Karpas-422 (cell line): Measurements from ENCODE around the gene ATG101. TPM values are rescaled to one million over a fixed set of nuclear protein-coding genes. Genes with fewer than 3 reads are reported as not detected.

ENCODE experiments used
- DNase-seq: peaks from one replicate; pipeline ENCODE4 v3.0.0-alpha.2; 2015
- H2AFZ ChIP-seq: fragments of 200-600 bp; sonication (generic); 2 replicates; pipeline ENCODE4 v1.6.1; 2014; ENCODE audit warnings: antibody characterized with exemption, low read length, mixed read lengths
- H3K27ac ChIP-seq: fragments of 200-600 bp; sonication (generic); 2 replicates; pipeline ENCODE4 v1.5.1; 2014; ENCODE audit warnings: mild to moderate bottlenecking, low read length, moderate library complexity
- H3K27me3 ChIP-seq: fragments of 200-600 bp; sonication (generic); 2 replicates; pipeline ENCODE4 v1.6.1; 2014; ENCODE audit warnings: low read length, mixed read lengths
- H3K36me3 ChIP-seq: fragments of 200-600 bp; sonication (generic); 2 replicates; pipeline ENCODE4 v1.6.1; 2014; ENCODE audit warnings: low read length, mixed read lengths; ENCODE audit not compliant: insufficient read depth
- H3K4me1 ChIP-seq: fragments of 200-600 bp; sonication (generic); 2 replicates; pipeline ENCODE4 v1.6.1; 2014; ENCODE audit warnings: mild to moderate bottlenecking, low read length, mixed read lengths
- H3K4me2 ChIP-seq: fragments of 200-600 bp; sonication (generic); 2 replicates; pipeline ENCODE4 v1.6.1; 2014; ENCODE audit warnings: low read length, low read depth, mild to moderate bottlenecking; ENCODE audit not compliant: poor library complexity, severe bottlenecking
- H3K4me3 ChIP-seq: fragments of 200-600 bp; sonication (generic); 2 replicates; pipeline ENCODE4 v1.5.1; 2014; ENCODE audit warnings: mild to moderate bottlenecking, antibody characterized with exemption, low read length, mixed read lengths
- H3K79me2 ChIP-seq: fragments of 200-600 bp; sonication (generic); 2 replicates; pipeline ENCODE4 v1.6.1; 2014; ENCODE audit warnings: mild to moderate bottlenecking, low read length, mixed read lengths
- H3K9ac ChIP-seq: fragments of 200-600 bp; sonication (generic); 2 replicates; pipeline ENCODE4 v1.6.0; 2014; ENCODE audit warnings: low read length
- H3K9me2 ChIP-seq: fragments of 200-600 bp; sonication (generic), shearing (Covaris generic); replicated peaks from 2 replicates; pipeline ENCODE4 v1.6.0; 2014; ENCODE audit warnings: mild to moderate bottlenecking, low read length, moderate library complexity; ENCODE audit not compliant: insufficient read depth
- H3K9me3 ChIP-seq: fragments of 300-700, 200-600 bp; sonication (generic); 2 replicates; pipeline ENCODE4 v1.6.1; 2014; ENCODE audit warnings: low read length, mixed read lengths
- H4K20me1 ChIP-seq: fragments of 200-600 bp; sonication (generic); 2 replicates; pipeline ENCODE4 v1.6.1; 2014; ENCODE audit warnings: mild to moderate bottlenecking, antibody characterized with exemption, low read length, low read depth; ENCODE audit not compliant: insufficient read depth
- total RNA-seq: library from RNA; depleted of rRNA; stranded (reverse); fragments of >200 nt; shearing (Covaris generic); gene quantifications from 2 replicates; pipeline ENCODE4 v1.2.3, GENCODE V29; 2014; ENCODE audit warnings: low replicate concordance

The ATG101 gene
- total RNA-seq, 1 experiment from 2014 or later = 31.9 TPM

DNA sequence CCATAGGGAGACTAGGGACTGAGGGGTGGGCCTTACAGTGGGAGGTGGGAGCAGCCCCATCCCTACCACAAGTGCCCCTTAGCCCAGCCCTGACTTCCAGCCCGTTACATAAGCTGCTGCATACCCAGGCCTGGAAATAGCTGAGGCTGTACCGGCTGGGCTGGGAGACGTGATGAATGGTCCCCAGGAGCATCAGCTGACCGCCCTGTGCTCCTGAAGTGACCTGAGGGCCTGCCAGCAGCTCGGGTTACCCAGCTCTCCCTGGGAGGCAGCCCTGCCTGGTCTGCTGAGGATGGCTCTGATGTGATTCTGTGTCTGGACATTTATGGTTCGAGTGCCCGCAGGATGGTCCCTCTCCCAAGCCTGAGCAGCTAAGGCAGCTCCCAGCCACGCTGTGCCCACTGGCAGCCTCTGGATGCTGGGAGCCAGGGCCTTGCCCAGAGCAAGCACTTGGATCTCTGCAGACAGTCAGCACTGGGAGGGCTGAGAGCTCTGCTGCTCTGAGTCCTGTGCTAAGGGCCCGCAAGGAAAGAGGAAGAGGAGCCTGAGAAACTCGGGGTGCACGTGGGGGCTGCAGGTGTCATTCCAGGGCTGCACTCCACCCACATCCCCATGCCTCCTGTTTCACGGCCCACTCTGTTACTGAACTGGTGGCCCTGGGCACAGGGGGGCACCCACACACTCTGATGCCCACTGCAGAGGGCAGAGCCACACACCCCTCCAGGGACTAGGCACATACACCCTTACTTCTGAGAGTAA is 42.5 kb upstream of the ATG101 start:
- peaks cover 54% of the 10 kb centered on the region for H3K4me1 ChIP-seq
- H3K4me3 ChIP-seq = no peak overlapping the region
- H3K79me2 ChIP-seq = no peaks in the 10 kb centered on the region
- H4K20me1 ChIP-seq = no peaks in the 10 kb centered on the region
- H3K27ac ChIP-seq = 0 out of 2 replicates have a peak overlapping the region, but pooled peaks have one; percentile 4
- DNase-seq = peak; percentile 65
- no peak overlapping the region for H2AFZ ChIP-seq
- H3K9ac ChIP-seq = peak overlapping the region; percentile 32
- no peaks in the 10 kb centered on the region for H3K9me2 ChIP-seq
- H3K9me3 ChIP-seq = no peaks in the 10 kb centered on the region
- no peak overlapping the region for H3K4me2 ChIP-seq
- H3K27me3 ChIP-seq = 0 out of 2 replicates have a peak, but pooled peaks cover 2% of the 10 kb centered on the region
- H3K36me3 ChIP-seq = no peaks in the 10 kb centered on the region

DNA sequence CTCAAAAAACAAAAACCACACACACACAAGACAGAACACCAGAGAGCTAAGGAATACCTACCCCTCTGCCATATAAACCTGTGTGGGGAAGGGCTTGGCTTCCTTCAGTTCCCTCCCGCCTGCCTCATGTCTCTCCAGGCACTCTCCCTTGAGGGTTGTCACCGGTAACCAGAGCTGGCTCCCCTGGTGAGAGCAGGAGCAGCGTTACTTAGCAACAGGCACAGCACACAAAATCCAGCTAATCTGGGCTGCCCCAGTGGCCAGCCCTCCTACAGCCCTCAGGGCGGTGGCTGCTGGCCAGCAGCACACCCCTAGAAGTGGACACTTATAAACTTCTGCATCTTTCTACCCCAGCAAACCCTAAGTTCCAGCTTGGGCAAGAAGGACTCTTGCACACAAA is 40.1 kb upstream of the ATG101 start:
- H3K4me3 ChIP-seq = peak overlapping the region; percentile 29; the same call in 1 of the 2 replicates
- H3K4me2 ChIP-seq = peak overlapping the region; percentile 54
- H4K20me1 ChIP-seq = no peaks in the 10 kb centered on the region
- peaks cover 56% of the 10 kb centered on the region for H3K4me1 ChIP-seq
- no peaks in the 10 kb centered on the region for H3K27me3 ChIP-seq
- H3K27ac ChIP-seq = no peak overlapping the region
- no peaks in the 10 kb centered on the region for H3K79me2 ChIP-seq
- H2AFZ ChIP-seq = no peak overlapping the region
- no peaks in the 10 kb centered on the region for H3K36me3 ChIP-seq
- peak overlapping the region; percentile 32; the same call in 1 of the 2 replicates for H3K9ac ChIP-seq
- H3K9me3 ChIP-seq = no peaks in the 10 kb centered on the region
- DNase-seq = peak; percentile 83
- H3K9me2 ChIP-seq = no peaks in the 10 kb centered on the region

DNA sequence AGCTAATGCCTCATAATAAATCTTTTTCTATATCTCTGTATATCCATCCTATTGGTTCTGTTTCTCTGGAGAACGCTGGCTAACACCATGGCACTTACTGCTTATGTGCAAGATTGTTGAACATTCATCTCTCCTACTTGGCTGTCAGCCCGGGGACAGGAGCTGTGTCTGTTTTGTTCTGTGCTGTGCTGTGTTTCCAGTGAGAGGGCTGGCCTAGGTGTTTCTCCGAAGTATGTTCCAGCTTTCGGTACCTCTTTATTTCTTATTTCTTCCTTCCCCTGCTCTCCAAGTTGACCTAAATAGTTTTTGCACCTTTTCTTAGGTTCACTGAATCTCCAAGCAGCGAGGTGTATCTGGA is 37.4 kb upstream of the ATG101 start:
- H3K9me3 ChIP-seq = no peaks in the 10 kb centered on the region
- H2AFZ ChIP-seq = peak overlapping the region; percentile 95
- peaks cover 45% of the 10 kb centered on the region for H3K4me1 ChIP-seq
- no peaks in the 10 kb centered on the region for H3K79me2 ChIP-seq
- peak overlapping the region; percentile 91 for H3K4me2 ChIP-seq
- no peak for DNase-seq
- H3K9me2 ChIP-seq = no peaks in the 10 kb centered on the region
- no peaks in the 10 kb centered on the region for H3K36me3 ChIP-seq
- H4K20me1 ChIP-seq = no peaks in the 10 kb centered on the region
- peak overlapping the region; percentile 57 for H3K9ac ChIP-seq
- no peaks in the 10 kb centered on the region for H3K27me3 ChIP-seq
- H3K27ac ChIP-seq = no peak overlapping the region
- peak overlapping the region; percentile 68; the same call in 1 of the 2 replicates for H3K4me3 ChIP-seq

GRCh38 chr12:52032804-52033445 is 36.9 kb upstream of the ATG101 start:
- Histone ChIP-seq H3K4me3 (peak overlapping the region; percentile 68), H3K27ac (peak overlapping the region; percentile 36; the same call in 1 of the 2 replicates), H3K79me2 (no peaks in the 10 kb centered on the region), H3K9me3 (no peaks in the 10 kb centered on the region), H3K4me2 (peak overlapping the region; percentile 91), H3K9me2 (no peaks in the 10 kb centered on the region), H2AFZ (peak overlapping the region; percentile 95), H3K9ac (peak overlapping the region; percentile 77), H3K27me3 (no peaks in the 10 kb centered on the region), H4K20me1 (no peaks in the 10 kb centered on the region), H3K4me1 (peaks cover 44% of the 10 kb centered on the region), H3K36me3 (no peaks in the 10 kb centered on the region)
- peak; percentile 97 for DNase-seq

- peak overlapping the region; percentile 85 for H2AFZ ChIP-seq
- H3K27me3 ChIP-seq = no peaks in the 10 kb centered on the region
- H3K9me2 ChIP-seq = no peaks in the 10 kb centered on the region
- H4K20me1 ChIP-seq = no peaks in the 10 kb centered on the region
- H3K4me3 ChIP-seq = peak overlapping the region; percentile 68
- peak; percentile 55 for DNase-seq
- H3K9ac ChIP-seq = peak overlapping the region; percentile 77
- H3K36me3 ChIP-seq = no peaks in the 10 kb centered on the region
- H3K79me2 ChIP-seq = no peaks in the 10 kb centered on the region
- H3K27ac ChIP-seq = peak overlapping the region; percentile 36; the same call in 1 of the 2 replicates
- H3K9me3 ChIP-seq = no peaks in the 10 kb centered on the region
- peak overlapping the region; percentile 91 for H3K4me2 ChIP-seq
- H3K4me1 ChIP-seq = peaks cover 44% of the 10 kb centered on the region
Measured at GRCh38 chr12:52033446-52034140, 36.2 kb upstream of the ATG101 start.

GRCh38 chr12:52035190-52035589 is 34.6 kb upstream of the ATG101 start:
- Histone ChIP-seq H3K79me2 (no peaks in the 10 kb centered on the region), H3K27me3 (no peaks in the 10 kb centered on the region), H3K9me3 (no peaks in the 10 kb centered on the region), H3K4me3 (no peak overlapping the region), H3K27ac (no peak overlapping the region), H3K36me3 (no peaks in the 10 kb centered on the region), H3K9me2 (no peaks in the 10 kb centered on the region), H3K4me1 (peaks cover 32% of the 10 kb centered on the region), H4K20me1 (no peaks in the 10 kb centered on the region), H2AFZ (no peak overlapping the region), H3K4me2 (no peak overlapping the region), H3K9ac (no peak overlapping the region)
- no peak for DNase-seq

- Histone ChIP-seq H3K9me3 (no peaks in the 10 kb centered on the region), H3K27ac (no peak overlapping the region), H3K9me2 (no peaks in the 10 kb centered on the region), H3K36me3 (no peaks in the 10 kb centered on the region), H2AFZ (no peak overlapping the region), H4K20me1 (0 out of 2 replicates have a peak, but pooled peaks cover 4% of the 10 kb centered on the region), H3K27me3 (no peaks in the 10 kb centered on the region), H3K79me2 (no peaks in the 10 kb centered on the region), H3K4me3 (no peak overlapping the region), H3K4me1 (peaks cover 31% of the 10 kb centered on the region), H3K9ac (no peak overlapping the region), H3K4me2 (no peak overlapping the region)
- no peak for DNase-seq
Measured at GRCh38 chr12:52035926-52036325, 33.9 kb upstream of the ATG101 start.
